Epithelial cell of esophagus (primary cell): ENCODE results near the gene MAPK12.

Source experiments
- DNase-seq: peaks from one replicate; pipeline ENCODE4 v3.0.0; 2010; ENCODE audit warnings: low read depth
- H3K4me3 ChIP-seq: 2 replicates; pipeline ENCODE4 v1.5.1; 2011; ENCODE audit warnings: mild to moderate bottlenecking, low read length, control low read depth
- CTCF ChIP-seq: IDR thresholded peaks from 2 replicates; pipeline ENCODE4 v1.5.1; 2011; ENCODE audit warnings: low read depth, mild to moderate bottlenecking, low read length, control low read depth, inconsistent platforms; ENCODE audit not compliant: insufficient read depth; ENCODE audit errors: missing control alignments

The MAPK12 gene

GRCh38 chr22:50299785-50300619 is 38.5 kb upstream of the MAPK12 start:
- H3K4me3 ChIP-seq = peak overlapping the region; percentile 35
- no peak for DNase-seq

GRCh38 chr22:50298937-50299784 is 37.7 kb upstream of the MAPK12 start:
- peak overlapping the region; percentile 18 for H3K4me3 ChIP-seq
- TF ChIP-seq CTCF = no peak
- DNase-seq = no peak

More at GRCh38 chr22:50299785-50300619, 38.5 kb upstream of the MAPK12 start:
- no peak for TF ChIP-seq CTCF

- DNase-seq = no peak
- TF ChIP-seq CTCF = no peak
- H3K4me3 ChIP-seq = no peak overlapping the region
Observed at GRCh38 chr22:50298266-50298637, 36.8 kb upstream of the MAPK12 start.

- no peak for DNase-seq
- no peak for TF ChIP-seq CTCF
- H3K4me3 ChIP-seq = no peak overlapping the region
Observed at GRCh38 chr22:50297510-50298265, 36.2 kb upstream of the MAPK12 start.

GRCh38 chr22:50296658-50297490 is 35.4 kb upstream of the MAPK12 start:
- TF ChIP-seq CTCF = no peak
- no peak for DNase-seq
- no peak overlapping the region for H3K4me3 ChIP-seq

GRCh38 chr22:50294319-50294656 is 32.8 kb upstream of the MAPK12 start:
- TF ChIP-seq CTCF = no peak
- no peak overlapping the region for H3K4me3 ChIP-seq
- DNase-seq = no peak
